CD14-positive monocyte (primary cell): ENCODE results near the gene CHMP1A. TPM values are rescaled to one million over a fixed set of nuclear protein-coding genes. Genes with fewer than 3 reads are reported as not detected.

ENCODE experiments used
- DNase-seq, 3 donors: peaks; one replicate each; pipeline ENCODE4 v3.0.0-alpha.2; 2011 to 2022
- H2AFZ ChIP-seq: 2 replicates; pipeline ENCODE4 v1.6.0; 2012; ENCODE audit warnings: mild to moderate bottlenecking, low read depth, low read length, inconsistent platforms; ENCODE audit not compliant: insufficient read depth, poor library complexity, severe bottlenecking
- H3K27ac ChIP-seq, 2 donors: 1 replicate in 1 of 2; 2 replicates in 1 of 2; pipeline ENCODE4 v1.5.1; 2012 to 2013; ENCODE audit warnings: low read length in 2 of 2, control low read depth in 1 of 2, inconsistent platforms in 1 of 2, low read depth in 1 of 2, mild to moderate bottlenecking in 1 of 2
- H3K27me3 ChIP-seq, 2 donors: one replicate each; pipeline versions ENCODE4 v1.6.0 to v1.6.1; 2011 to 2013; ENCODE audit warnings: low read length in 2 of 2; ENCODE audit not compliant: control insufficient read depth in 2 of 2, insufficient read depth in 2 of 2
- H3K36me3 ChIP-seq, 2 donors: replicated peaks in 1 of 2; 1 replicate in 1 of 2; 2 replicates in 1 of 2; pipeline versions ENCODE4 v1.5.1 to v1.6.1; 2012 to 2013; ENCODE audit warnings: low read length in 2 of 2, control low read depth in 1 of 2, inconsistent platforms in 1 of 2, mild to moderate bottlenecking in 1 of 2; ENCODE audit not compliant: insufficient read depth in 2 of 2, control insufficient read depth in 1 of 2
- H3K4me1 ChIP-seq, 2 donors: 1 replicate in 1 of 2; 2 replicates in 1 of 2; pipeline versions ENCODE4 v1.5.1 to v1.6.1; 2012 to 2013; ENCODE audit warnings: low read length in 2 of 2, control low read depth in 1 of 2, inconsistent platforms in 1 of 2, mild to moderate bottlenecking in 1 of 2, moderate library complexity in 1 of 2; ENCODE audit not compliant: insufficient read depth in 2 of 2, control insufficient read depth in 1 of 2
- H3K4me2 ChIP-seq: replicated peaks from 2 replicates; pipeline ENCODE3; 2012; ENCODE audit warnings: low read length, moderate library complexity, mild to moderate bottlenecking; ENCODE audit not compliant: poor library complexity, severe bottlenecking; ENCODE audit errors: extremely low read depth
- H3K4me3 ChIP-seq, 3 experiments: fragments of 200-600 bp in 1 of 3; sonication (generic) in 1 of 3; replicated peaks in 1 of 3; 1 replicate in 2 of 3; 2 replicates in 1 of 3; pipeline ENCODE4 v1.5.1; 2011 to 2013; ENCODE audit warnings: low read length in 3 of 3, mild to moderate bottlenecking in 3 of 3, control low read depth in 2 of 3, low read depth in 2 of 3, inconsistent platforms in 1 of 3, moderate library complexity in 1 of 3
- H3K79me2 ChIP-seq: 2 replicates; pipeline ENCODE4 v1.6.0; 2012; ENCODE audit warnings: mild to moderate bottlenecking, control low read depth, inconsistent platforms, low read length, moderate library complexity; ENCODE audit not compliant: insufficient read depth
- H3K9ac ChIP-seq: 2 replicates; pipeline ENCODE4 v1.6.0; 2017; ENCODE audit warnings: low read length, mild to moderate bottlenecking; ENCODE audit not compliant: insufficient read depth, poor library complexity, severe bottlenecking
- H3K9me3 ChIP-seq, 2 donors: replicated peaks in 1 of 2; 1 replicate in 1 of 2; 2 replicates in 1 of 2; pipeline versions ENCODE4 v1.5.1 to v1.6.1; 2012 to 2013; ENCODE audit warnings: low read length in 2 of 2, control low read depth in 1 of 2; ENCODE audit not compliant: control insufficient read depth in 1 of 2, insufficient read depth in 1 of 2
- H4K20me1 ChIP-seq: 2 replicates; pipeline ENCODE4 v1.6.0; 2012; ENCODE audit warnings: mild to moderate bottlenecking, low read length, control low read depth, moderate library complexity; ENCODE audit not compliant: insufficient read depth
- H3K27ac Mint-ChIP-seq, 7 donors: one replicate each; pipeline ENCODE4 v1.8.0; 2020; ENCODE audit warnings: mild to moderate bottlenecking in 7 of 7, mixed read lengths in 7 of 7, moderate library complexity in 6 of 7, inconsistent platforms in 2 of 7
- H3K27me3 Mint-ChIP-seq, 3 donors: one replicate each; pipeline ENCODE4 v1.8.0; 2021 to 2022; ENCODE audit warnings: low read depth in 3 of 3, mild to moderate bottlenecking in 3 of 3, mixed read lengths in 3 of 3, moderate library complexity in 3 of 3, inconsistent platforms in 1 of 3
- H3K36me3 Mint-ChIP-seq, 2 donors: one replicate each; pipeline ENCODE4 v1.8.0; 2020; ENCODE audit warnings: mixed read lengths in 2 of 2, inconsistent platforms in 1 of 2, mild to moderate bottlenecking in 1 of 2
- H3K4me1 Mint-ChIP-seq: one replicate; pipeline ENCODE4 v1.8.0; 2020; ENCODE audit warnings: mild to moderate bottlenecking, mixed read lengths
- H3K4me3 Mint-ChIP-seq, 2 donors: one replicate each; pipeline ENCODE4 v1.8.0; 2020; ENCODE audit warnings: mild to moderate bottlenecking in 2 of 2, mixed read lengths in 2 of 2, moderate library complexity in 1 of 2
- H3K9me3 Mint-ChIP-seq, 7 donors: one replicate each; pipeline ENCODE4 v1.8.0; 2020 to 2022; ENCODE audit warnings: mixed read lengths in 7 of 7, mild to moderate bottlenecking in 6 of 7, moderate library complexity in 6 of 7, inconsistent platforms in 2 of 7
- WGBS: methylation state at CpG from one replicate; pipeline ENCODE4 v1.1.5; 2013; ENCODE audit warnings: missing lambda C conversion rate; ENCODE audit not compliant: insufficient coverage; 5-methylcytosine and 5-hydroxymethylcytosine counted together
- intact Hi-C, 2 donors: fragments of 100-400 bp; cut with micrococcal nuclease; formaldehyde crosslinking; loops; one replicate each; pipeline versions ENCODE4 v1.15.0 to v1.15.1; 2023
- polyA plus RNA-seq, 3 donors: library from polyadenylated mRNA; depleted of rRNA in 1 of 3; unstranded in 2 of 3; stranded (reverse) in 1 of 3; fragments of 300-500 nt in 2 of 3; fragments of >200 nt in 1 of 3; fragmentation: Illumina TruSeq in 2 of 3; gene quantifications; 1 replicate in 2 of 3; 2 replicates in 1 of 3; pipeline ENCODE4 v1.2.3, GENCODE V29; 2012 to 2021
- TF ChIP-seq, protein P1 (sequence below): fragments of 200-600 bp; IDR thresholded peaks from one replicate; pipeline ENCODE4 v1.8.0; 2022; ENCODE audit warnings: antibody characterized with exemption, mild to moderate bottlenecking

CHMP1A gene
- polyA plus RNA-seq, 3 donors, result 57.3 to 85.7 (median 76.6) TPM

DNA sequence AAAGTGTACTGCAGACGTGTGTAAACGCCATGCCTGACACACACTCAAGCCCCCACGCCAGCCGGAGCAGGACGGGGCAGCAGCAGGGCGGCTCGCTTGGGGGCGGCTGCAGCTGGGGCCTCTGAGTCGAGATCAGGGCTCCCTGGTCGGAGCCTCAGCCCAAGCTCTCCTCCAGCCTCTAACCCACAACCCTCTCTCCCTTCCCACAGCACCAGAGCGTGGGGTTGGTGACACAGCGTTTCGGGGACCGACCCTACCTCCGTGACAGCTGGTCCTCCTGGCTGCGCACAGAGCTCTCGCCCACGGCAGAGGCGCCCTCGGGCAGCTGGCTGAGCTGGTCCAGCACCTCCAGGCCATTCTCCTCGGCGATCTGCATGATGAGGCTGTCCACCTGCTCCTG, 11.2 kb downstream of the CHMP1A start:
- WGBS, result 95% methylated on average over 16 of the region's 22 CpGs
- Histone ChIP-seq H3K27ac (no peak overlapping the region), H2AFZ (no peak overlapping the region), H3K4me3 (no peak overlapping the region), H4K20me1 (peaks cover 28% of the 10 kb centered on the region), H3K9me3 (no peaks in the 10 kb centered on the region), H3K9ac (no peak overlapping the region), H3K27me3 (no peaks in the 10 kb centered on the region), H3K4me2 (no peak overlapping the region), H3K36me3 (peaks cover 50 to 59% of the 10 kb centered on the region in 2 donors), H3K79me2 (peaks cover 3% of the 10 kb centered on the region), H3K4me1 (no peaks in the 10 kb centered on the region)
- peak overlapping the region in 1 of 7 donors; percentile 75 for H3K27ac Mint-ChIP-seq
- H3K4me3 Mint-ChIP-seq, result no peak overlapping the region
- no peak for DNase-seq
- intact Hi-C loops, result loop anchor here in 1 of 2 donors (10.0 kb wide), 1 partner anchor 71 kb away; the partner anchor contains the start of gene CPNE7
- TF ChIP-seq, protein P1, sequence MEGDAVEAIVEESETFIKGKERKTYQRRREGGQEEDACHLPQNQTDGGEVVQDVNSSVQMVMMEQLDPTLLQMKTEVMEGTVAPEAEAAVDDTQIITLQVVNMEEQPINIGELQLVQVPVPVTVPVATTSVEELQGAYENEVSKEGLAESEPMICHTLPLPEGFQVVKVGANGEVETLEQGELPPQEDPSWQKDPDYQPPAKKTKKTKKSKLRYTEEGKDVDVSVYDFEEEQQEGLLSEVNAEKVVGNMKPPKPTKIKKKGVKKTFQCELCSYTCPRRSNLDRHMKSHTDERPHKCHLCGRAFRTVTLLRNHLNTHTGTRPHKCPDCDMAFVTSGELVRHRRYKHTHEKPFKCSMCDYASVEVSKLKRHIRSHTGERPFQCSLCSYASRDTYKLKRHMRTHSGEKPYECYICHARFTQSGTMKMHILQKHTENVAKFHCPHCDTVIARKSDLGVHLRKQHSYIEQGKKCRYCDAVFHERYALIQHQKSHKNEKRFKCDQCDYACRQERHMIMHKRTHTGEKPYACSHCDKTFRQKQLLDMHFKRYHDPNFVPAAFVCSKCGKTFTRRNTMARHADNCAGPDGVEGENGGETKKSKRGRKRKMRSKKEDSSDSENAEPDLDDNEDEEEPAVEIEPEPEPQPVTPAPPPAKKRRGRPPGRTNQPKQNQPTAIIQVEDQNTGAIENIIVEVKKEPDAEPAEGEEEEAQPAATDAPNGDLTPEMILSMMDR, result no peak
- H3K27me3 Mint-ChIP-seq, result peaks cover 0 to 2% (median 1%) of the 10 kb centered on the region in 3 donors
- H3K36me3 Mint-ChIP-seq, result peaks cover 44 to 66% of the 10 kb centered on the region in 2 donors
- peaks cover 0 to 2% (median 0%) of the 10 kb centered on the region in 7 donors for H3K9me3 Mint-ChIP-seq
- H3K4me1 Mint-ChIP-seq, result no peaks in the 10 kb centered on the region

DNA sequence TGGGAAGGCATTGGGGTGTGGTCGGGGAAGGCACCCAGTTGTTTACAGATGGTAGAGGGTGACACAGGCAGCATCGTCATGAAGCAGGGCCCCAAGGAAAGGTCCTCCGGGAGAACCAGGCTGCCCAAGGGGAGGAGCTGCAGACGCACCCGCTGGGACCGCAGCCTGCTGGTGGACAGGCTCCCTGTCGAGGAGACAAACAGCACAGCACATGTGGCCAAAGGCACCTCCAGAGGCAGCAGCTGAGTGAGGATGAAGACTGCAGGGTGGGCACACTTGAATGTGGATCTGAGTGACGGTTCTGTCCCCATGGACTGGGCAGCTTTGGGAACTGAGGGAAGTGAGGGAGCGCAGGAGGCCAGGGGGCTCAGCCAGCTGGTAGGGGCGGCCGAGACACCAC, 12.4 kb downstream of the CHMP1A start:
- H3K36me3 ChIP-seq, result peaks cover 39 to 48% of the 10 kb centered on the region in 2 donors
- no peak overlapping the region for H3K9ac ChIP-seq
- no peak overlapping the region for H2AFZ ChIP-seq
- Mint-ChIP-seq H3K4me3 (no peak overlapping the region), H3K27me3 (peaks cover 0 to 6% (median 6%) of the 10 kb centered on the region in 3 donors), H3K27ac (peak overlapping the region in 1 of 7 donors; percentile 54), H3K9me3 (peaks cover 0 to 2% (median 0%) of the 10 kb centered on the region in 7 donors), H3K4me1 (peaks cover 7% of the 10 kb centered on the region), H3K36me3 (peaks cover 36 to 54% of the 10 kb centered on the region in 2 donors)
- no peak for DNase-seq
- H3K79me2 ChIP-seq, result no peaks in the 10 kb centered on the region
- no peaks in the 10 kb centered on the region for H3K27me3 ChIP-seq
- no peak overlapping the region for H3K4me2 ChIP-seq
- TF ChIP-seq, protein P1, result no peak
- peaks cover 0 to 5% of the 10 kb centered on the region in 2 donors for H3K4me1 ChIP-seq
- intact Hi-C loops, result loop anchor here in 1 of 2 donors (10.0 kb wide), 1 partner anchor 70 kb away; the partner anchor contains the start of gene CPNE7
- H3K9me3 ChIP-seq, result no peaks in the 10 kb centered on the region
- no peak overlapping the region for H3K27ac ChIP-seq
- H3K4me3 ChIP-seq, result no peak overlapping the region
- H4K20me1 ChIP-seq, result peaks cover 17% of the 10 kb centered on the region
- 97% methylated on average over 9 of the region's 11 CpGs for WGBS
